GM19452 (cell line): ENCODE data around the gene SYT10.
"Not testable (repeated sequence)": the region's sequence is repeated elsewhere in the genome, so short reads cannot be mapped to it uniquely, and the experiment has no call there.

ENCODE experiments used
- ATAC-seq: cut with Tn5 transposase; IDR thresholded peaks from one replicate; pipeline ENCODE4 v1.9.1; 2021; ENCODE audit not compliant: unreplicated experiment

SYT10 gene

DNA sequence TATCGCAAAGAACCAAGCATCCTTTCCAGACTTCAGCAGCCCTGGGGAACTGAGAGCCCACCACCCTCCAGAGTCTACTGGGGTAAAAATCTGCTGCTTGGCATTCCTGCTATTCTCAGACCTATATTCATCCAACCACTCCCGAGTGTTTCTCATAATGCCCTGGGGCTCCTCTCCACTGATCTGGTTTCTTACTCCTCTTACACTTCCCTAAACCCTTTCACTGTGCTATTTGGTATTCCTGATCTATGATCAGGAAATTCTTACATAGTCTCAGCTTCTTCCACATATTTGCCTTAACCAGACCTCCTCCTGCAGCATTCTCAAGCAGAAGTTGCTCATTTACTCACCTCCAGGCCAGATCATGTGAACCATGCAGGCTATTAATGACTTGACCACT lies 82.4 kb downstream of the SYT10 start:
- ATAC-seq: no peak

DNA sequence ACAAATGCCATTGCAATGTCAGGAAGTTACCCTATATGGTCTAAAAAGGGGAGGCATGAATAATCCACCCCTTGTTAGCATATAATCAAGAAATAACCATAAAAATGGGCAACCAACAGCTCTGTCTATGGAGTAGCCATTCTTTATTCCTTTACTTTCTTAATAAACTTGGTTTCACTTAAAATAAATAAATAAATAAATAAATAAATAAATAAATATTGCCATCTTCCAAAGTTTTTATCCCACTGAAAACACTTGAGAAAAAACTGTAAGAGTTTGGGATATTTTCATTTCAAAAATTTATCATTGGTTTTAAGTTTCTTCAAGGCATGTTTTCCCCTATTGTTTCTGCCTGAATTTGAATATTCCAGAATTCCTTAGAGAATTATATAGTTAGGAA lies 89.8 kb downstream of the SYT10 start:
- no peak for ATAC-seq

GRCh38 chr12:33331961-33332398 lies 107.6 kb downstream of the SYT10 start:
- not testable (repeated sequence) for ATAC-seq

GRCh38 chr12:33330940-33331339 lies 108.7 kb downstream of the SYT10 start:
- ATAC-seq: no peak
